NCI-H2227 (cell line): ENCODE data around the gene SERPINB7.
A peak's percentile ranks its signal among the peaks of the same experiment; 100 is the strongest.

ENCODE experiments used
- DNase-seq: peaks from one replicate; lab custom pipeline; 2025; ENCODE audit not compliant: unreplicated experiment; lab: John Stamatoyannopoulos, UW

Gene SERPINB7

GRCh38 chr18:63837590-63837989, 62.4 kb downstream of the SERPINB7 start:
- DNase-seq, result no peak

GRCh38 chr18:63843008-63843407, 67.8 kb downstream of the SERPINB7 start:
- no peak for DNase-seq

GRCh38 chr18:63844254-63844653, 69.0 kb downstream of the SERPINB7 start:
- peak; percentile 65 for DNase-seq

- DNase-seq, result peak; percentile 81
These were observed 72.9 kb downstream of the SERPINB7 start for GRCh38 chr18:63848159-63848558.

GRCh38 chr18:63850020-63850419, 74.8 kb downstream of the SERPINB7 start:
- peak; percentile 73 for DNase-seq

- peak; percentile 10 for DNase-seq
These were observed 75.4 kb downstream of the SERPINB7 start for GRCh38 chr18:63850636-63851035.
